PFSK-1 (cell line): ENCODE data around the gene LAMB1.

Source experiments
- REST ChIP-seq, 2 experiments: IDR thresholded peaks; 2 replicates each; pipeline versions ENCODE4 v1.6.1 to v1.8.0; 2011 to 2012; ENCODE audit warnings: low read depth in 2 of 2, low read length in 2 of 2, control low read depth in 1 of 2, inconsistent platforms in 1 of 2, mild to moderate bottlenecking in 1 of 2, moderate library complexity in 1 of 2; ENCODE audit not compliant: insufficient read depth in 1 of 2
- SIN3A ChIP-seq: IDR thresholded peaks from 2 replicates; pipeline ENCODE4 v1.6.1; 2012; ENCODE audit warnings: mild to moderate bottlenecking, low read length, moderate library complexity, borderline replicate concordance; ENCODE audit not compliant: insufficient read depth
- TAF1 ChIP-seq: IDR thresholded peaks from 2 replicates; pipeline ENCODE4 v1.6.1; 2012; ENCODE audit warnings: low read length, control low read depth, borderline replicate concordance; ENCODE audit not compliant: insufficient read depth

GRCh38 chr7:107980171-107980570, 22.8 kb downstream of the LAMB1 start:
- TF ChIP-seq SIN3A (no peak), REST (IDR thresholded peaks at IDR 0.05; ENCODE audit: insufficient read depth in 1 of 2, low read depth in 2 of 2, low read length in 2 of 2) (no peak), TAF1 (no peak)
